Subcutaneous adipose tissue (tissue), 4 donors: ENCODE results near the gene CCT7. TPM values are rescaled to one million over a fixed set of nuclear protein-coding genes. Genes with fewer than 3 reads are reported as not detected.

ENCODE experiments used
- total RNA-seq, 4 donors: library from RNA; depleted of rRNA; stranded (reverse); fragments of >200 nt; gene quantifications; one replicate each; pipeline ENCODE4 v1.1.0, GENCODE V29; 2016
- TF ChIP-seq, protein P1 (sequence below): fragments of 450-650 bp; IDR thresholded peaks from one replicate; pipeline ENCODE4 v1.5.1; 2016; ENCODE audit warnings: low read depth, mild to moderate bottlenecking, control low read depth, antibody characterized with exemption, moderate library complexity

Gene CCT7
- total RNA-seq, 4 donors from 2014 or later, result 131 to 219 (median 154) TPM

DNA sequence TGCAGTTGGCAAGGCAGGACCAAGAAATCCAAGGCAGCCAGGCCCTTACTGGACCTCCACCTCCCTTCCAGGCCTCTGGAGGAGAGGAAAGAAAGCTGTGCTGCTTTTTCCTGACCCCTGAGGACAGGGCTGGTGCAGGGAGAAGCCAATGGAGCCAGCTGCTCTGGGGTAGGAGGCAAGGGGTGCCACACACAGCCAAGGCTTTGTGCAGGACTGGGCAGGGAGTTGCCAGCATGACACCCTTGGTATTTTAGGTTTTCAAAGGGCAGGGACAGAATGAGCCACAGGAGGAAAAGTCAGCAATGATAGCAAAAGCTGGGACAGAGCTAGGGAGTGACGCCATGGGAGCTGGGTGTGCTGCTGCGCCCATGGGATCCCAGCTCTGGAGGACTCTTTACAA lies 22.9 kb downstream of the CCT7 start:
- TF ChIP-seq, protein P1, sequence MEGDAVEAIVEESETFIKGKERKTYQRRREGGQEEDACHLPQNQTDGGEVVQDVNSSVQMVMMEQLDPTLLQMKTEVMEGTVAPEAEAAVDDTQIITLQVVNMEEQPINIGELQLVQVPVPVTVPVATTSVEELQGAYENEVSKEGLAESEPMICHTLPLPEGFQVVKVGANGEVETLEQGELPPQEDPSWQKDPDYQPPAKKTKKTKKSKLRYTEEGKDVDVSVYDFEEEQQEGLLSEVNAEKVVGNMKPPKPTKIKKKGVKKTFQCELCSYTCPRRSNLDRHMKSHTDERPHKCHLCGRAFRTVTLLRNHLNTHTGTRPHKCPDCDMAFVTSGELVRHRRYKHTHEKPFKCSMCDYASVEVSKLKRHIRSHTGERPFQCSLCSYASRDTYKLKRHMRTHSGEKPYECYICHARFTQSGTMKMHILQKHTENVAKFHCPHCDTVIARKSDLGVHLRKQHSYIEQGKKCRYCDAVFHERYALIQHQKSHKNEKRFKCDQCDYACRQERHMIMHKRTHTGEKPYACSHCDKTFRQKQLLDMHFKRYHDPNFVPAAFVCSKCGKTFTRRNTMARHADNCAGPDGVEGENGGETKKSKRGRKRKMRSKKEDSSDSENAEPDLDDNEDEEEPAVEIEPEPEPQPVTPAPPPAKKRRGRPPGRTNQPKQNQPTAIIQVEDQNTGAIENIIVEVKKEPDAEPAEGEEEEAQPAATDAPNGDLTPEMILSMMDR, result no peak

DNA sequence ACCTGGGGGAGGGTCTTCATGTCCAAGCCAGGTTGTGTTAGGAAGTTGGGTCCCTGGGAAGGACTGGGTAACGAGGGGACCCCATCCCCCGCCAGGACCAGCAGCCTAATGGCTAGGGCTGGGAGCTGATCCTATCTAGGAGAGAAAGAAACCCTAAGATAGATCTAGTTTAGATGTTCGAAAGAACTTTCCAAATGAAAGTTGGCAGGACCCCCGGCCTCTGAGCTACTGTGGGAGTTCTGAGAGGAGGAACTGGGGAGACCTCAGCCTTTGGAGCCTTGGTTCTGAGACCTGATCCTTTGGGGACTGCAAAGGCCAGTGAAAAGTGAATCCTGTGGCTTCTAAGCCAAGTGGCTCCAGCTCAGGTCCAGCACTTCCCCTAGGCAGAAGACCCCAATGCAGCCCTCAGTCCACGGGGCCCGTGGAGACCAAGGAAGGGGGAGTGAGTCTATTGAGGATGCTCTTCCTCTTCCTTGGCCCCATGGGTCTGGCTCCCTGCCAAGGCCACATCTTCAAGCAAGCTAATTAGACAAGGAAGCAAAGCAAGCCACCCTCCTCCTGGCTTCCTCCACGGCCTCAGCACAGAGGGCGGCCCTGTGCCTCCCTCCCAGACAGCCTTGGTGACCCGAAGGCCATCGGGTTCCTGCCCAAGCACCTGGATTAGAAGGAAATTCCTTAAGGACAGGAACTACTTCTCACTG lies 23.5 kb downstream of the CCT7 start:
- TF ChIP-seq, protein P1, result no peak

DNA sequence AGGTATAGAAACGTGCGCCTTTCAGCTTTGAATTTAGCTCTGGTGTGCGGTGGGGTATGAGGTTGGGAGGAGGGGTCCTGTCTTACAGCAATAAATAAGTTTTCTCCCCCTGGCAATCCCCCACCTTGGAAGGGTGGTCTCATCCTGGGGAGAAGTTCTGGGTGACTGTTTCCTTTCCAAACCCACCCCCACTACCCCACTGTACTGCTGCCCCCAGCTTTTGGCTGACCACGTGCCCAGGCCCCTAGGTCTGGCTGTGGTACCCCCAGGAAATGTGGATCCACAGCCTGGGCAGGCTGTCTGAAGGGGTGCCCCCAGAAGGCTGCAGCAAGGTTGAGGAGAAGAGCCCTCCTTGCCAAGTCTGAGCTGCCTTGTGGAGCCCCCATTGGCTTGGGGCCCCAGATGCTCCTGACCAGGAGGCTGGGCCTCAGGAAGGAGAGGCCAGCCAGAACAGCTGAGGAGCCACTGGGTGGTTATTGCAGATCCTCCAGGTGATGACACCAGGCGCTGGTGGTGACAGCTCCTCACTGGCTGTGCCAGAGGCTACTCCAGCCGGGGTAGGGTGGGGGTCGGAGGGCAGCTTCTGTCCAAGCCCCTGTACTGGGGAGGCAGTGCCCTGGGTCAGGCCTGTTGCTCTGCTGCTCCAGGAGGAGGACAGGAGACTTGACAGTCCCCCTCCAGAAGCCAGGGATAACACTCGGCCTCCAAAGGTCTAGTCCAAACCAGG lies 24.2 kb downstream of the CCT7 start:
- TF ChIP-seq, protein P1, result no peak

DNA sequence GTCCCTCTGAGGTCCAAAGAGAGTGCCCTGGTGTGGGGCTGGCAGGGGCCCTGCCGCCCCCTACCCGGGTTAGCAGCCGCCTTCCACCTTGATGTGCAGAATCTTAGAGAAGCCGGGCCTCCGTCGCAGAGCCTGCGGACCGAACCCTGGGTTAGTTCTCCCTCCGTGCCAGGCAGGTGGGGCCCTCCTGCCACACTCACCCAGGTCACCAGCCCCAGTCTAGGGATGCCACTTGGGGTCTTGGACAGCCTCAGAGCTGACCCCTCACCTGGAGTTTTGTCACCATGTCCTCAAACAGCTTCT lies 24.8 kb downstream of the CCT7 start:
- TF ChIP-seq, protein P1, result no peak

DNA sequence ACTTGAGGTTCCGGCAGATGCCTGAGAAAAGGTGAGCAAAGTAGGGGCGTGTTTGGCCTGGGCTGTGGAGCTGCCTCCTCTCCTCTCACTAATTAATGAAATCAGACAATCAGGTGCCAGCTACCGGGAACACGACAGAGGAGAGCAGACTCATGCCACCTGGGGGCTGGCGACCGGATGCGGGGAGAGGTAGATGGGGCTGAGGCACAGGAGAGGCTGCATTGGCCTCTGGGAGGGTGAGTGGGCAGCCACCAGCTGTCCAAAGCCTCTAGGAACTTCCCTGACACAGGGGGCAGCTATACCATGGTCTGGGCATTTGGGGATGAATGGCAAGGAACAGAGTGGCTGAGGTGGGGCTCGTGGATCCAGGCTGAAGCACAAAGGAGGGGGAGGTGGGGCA lies 25.2 kb downstream of the CCT7 start:
- TF ChIP-seq, protein P1, result no peak

DNA sequence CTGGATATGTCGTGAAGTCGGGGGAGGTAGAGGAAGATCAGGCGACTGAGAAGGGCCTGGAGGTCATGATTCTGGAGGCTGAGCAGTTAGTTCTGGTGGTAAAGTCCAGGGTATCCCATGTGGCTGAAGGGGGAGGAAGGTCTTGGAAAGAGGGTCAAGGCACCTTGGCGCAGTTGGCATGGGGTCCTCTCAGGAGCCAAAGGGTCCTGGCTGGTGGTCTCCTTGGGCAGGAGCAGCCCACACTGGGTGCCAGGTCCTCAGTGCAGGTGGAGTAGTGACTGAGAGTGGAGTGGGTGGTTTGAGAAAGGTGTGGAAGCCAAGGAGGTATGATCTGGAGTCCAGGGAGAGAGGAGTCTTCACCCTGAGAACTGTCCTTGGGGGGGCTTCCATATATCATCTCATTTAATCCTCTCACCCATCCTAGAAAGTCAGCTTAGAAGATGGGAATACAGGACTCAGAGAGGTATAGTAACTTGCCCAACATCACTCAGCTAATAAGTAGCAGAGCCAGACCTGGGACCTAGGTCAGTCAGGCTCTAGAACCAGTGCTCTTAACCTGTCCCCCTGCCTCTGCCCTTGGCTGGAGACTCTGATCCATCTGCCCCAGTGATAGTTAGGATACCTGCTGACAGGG lies 25.7 kb downstream of the CCT7 start:
- TF ChIP-seq, protein P1, result no peak

DNA sequence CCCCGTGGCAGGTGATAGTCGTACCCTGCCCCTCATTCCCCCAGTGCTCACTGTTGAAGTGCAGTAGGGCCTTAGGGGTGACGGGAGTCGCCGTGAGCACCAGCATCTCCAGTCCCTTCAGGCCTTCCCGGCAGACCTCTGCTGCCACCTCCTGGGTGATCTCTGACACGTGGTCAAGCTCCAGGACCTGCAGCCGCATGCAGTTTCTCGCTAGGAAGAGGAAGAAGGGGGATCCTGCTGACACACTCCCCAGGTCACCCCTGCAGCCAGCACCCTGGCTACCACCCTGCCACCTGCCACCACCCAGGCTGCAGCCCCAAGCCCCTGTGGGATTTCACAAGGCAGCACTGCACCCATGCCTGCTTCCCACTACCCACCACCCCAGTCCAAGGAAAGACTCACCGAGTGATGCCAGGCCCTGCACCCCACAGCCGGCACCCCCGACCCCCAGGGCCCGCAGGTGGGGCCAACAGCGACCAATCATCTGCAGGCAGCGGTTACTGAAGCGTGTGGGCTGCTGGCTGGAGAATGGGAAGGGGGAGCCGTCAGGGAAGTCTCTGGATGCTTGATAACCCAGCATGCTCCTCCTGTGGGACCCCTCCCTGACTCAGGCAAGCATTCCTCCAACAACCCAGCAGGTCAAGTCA lies 26.4 kb downstream of the CCT7 start:
- TF ChIP-seq, protein P1, result no peak
